OCI-LY7 (cell line): Measurements from ENCODE around the gene HOXA10.

ENCODE experiments used
- EZH2phosphoT487 ChIP-seq: fragments of 200-600 bp; sonication (generic); IDR thresholded peaks from 2 replicates; pipeline ENCODE4 v1.6.1; 2018; ENCODE audit warnings: low read depth, borderline replicate concordance, mild to moderate bottlenecking, mixed run types, antibody characterized with exemption, low read length, moderate library complexity, mixed read lengths
- TF ChIP-seq, protein P1 (sequence below): fragments of 200-600 bp; sonication (generic); conservative IDR thresholded peaks from 2 replicates; pipeline ENCODE4 v1.5.1; 2014; ENCODE audit warnings: mild to moderate bottlenecking, antibody characterized with exemption, low read length, moderate library complexity, mixed read lengths

GRCh38 chr7:27185013-27185853, 11.1 kb upstream of the HOXA10 start, which contains the start of gene HOXA11:
- TF ChIP-seq, protein P1, sequence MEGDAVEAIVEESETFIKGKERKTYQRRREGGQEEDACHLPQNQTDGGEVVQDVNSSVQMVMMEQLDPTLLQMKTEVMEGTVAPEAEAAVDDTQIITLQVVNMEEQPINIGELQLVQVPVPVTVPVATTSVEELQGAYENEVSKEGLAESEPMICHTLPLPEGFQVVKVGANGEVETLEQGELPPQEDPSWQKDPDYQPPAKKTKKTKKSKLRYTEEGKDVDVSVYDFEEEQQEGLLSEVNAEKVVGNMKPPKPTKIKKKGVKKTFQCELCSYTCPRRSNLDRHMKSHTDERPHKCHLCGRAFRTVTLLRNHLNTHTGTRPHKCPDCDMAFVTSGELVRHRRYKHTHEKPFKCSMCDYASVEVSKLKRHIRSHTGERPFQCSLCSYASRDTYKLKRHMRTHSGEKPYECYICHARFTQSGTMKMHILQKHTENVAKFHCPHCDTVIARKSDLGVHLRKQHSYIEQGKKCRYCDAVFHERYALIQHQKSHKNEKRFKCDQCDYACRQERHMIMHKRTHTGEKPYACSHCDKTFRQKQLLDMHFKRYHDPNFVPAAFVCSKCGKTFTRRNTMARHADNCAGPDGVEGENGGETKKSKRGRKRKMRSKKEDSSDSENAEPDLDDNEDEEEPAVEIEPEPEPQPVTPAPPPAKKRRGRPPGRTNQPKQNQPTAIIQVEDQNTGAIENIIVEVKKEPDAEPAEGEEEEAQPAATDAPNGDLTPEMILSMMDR, result no peak
- no peak for TF ChIP-seq EZH2phosphoT487
